Mucosa of stomach (tissue), 1 donor: ENCODE results near the gene PDK2.
"Not testable (repeated sequence)": the region's sequence is repeated elsewhere in the genome, so short reads cannot be mapped to it uniquely, and the experiment has no call there.

ENCODE experiments used
- H3K27me3 ChIP-seq: one replicate; pipeline ENCODE4 v1.7.0; 2013; ENCODE audit warnings: mild to moderate bottlenecking, low read length; ENCODE audit not compliant: control insufficient read depth, insufficient read depth
- H3K36me3 ChIP-seq: one replicate; pipeline ENCODE4 v1.7.0; 2013; ENCODE audit warnings: low read length; ENCODE audit not compliant: control insufficient read depth, insufficient read depth
- H3K4me1 ChIP-seq: one replicate; pipeline ENCODE4 v1.7.0; 2013; ENCODE audit warnings: mild to moderate bottlenecking, low read length; ENCODE audit not compliant: control insufficient read depth, insufficient read depth
- H3K4me3 ChIP-seq: one replicate; pipeline ENCODE4 v1.7.0; 2013; ENCODE audit warnings: low read length
- H3K9ac ChIP-seq: one replicate; pipeline ENCODE4 v1.7.0; 2013; ENCODE audit warnings: mild to moderate bottlenecking, low read length, moderate library complexity
- H3K9me3 ChIP-seq: one replicate; pipeline ENCODE4 v1.7.0; 2013; ENCODE audit warnings: mild to moderate bottlenecking, low read length, moderate library complexity; ENCODE audit not compliant: control insufficient read depth
- donor health status: Pancreatic carcinoma.

PDK2 gene

GRCh38 chr17:50060951-50061712 lies 34.0 kb upstream of the PDK2 start:
- Histone ChIP-seq H3K36me3 (no peaks in the 10 kb centered on the region), H3K4me3 (no peak overlapping the region), H3K9me3 (no peaks in the 10 kb centered on the region), H3K27me3 (no peaks in the 10 kb centered on the region), H3K9ac (peak overlapping the region; percentile 7), H3K4me1 (peaks cover 73% of the 10 kb centered on the region)

DNA sequence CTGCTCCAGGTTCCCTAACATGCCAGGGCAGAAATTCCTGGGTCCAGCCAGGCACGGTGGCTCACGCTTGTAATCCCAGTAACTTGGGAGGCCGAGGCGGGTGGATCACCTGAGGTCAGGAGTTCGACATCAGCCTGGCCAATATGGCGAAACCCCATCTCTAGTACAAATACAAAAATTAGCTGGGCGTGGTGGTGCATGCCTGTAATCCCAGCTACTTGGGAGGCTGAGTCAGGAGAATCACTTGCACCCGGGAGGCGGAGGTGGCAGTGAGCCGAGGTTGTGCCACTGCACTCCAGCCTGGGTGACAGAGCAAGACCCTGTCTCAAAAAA lies 33.5 kb upstream of the PDK2 start:
- peak overlapping the region; percentile 7 for H3K9ac ChIP-seq
- H3K9me3 ChIP-seq, H3K27me3 ChIP-seq, H3K36me3 ChIP-seq, H3K4me3 ChIP-seq: not testable (repeated sequence)
- H3K4me1 ChIP-seq, result peaks cover 73% of the 10 kb centered on the region

- Histone ChIP-seq H3K27me3 (no peaks in the 10 kb centered on the region), H3K4me3 (no peak overlapping the region), H3K36me3 (no peaks in the 10 kb centered on the region), H3K9me3 (no peaks in the 10 kb centered on the region), H3K4me1 (peaks cover 67% of the 10 kb centered on the region), H3K9ac (peak overlapping the region; percentile 36)
These were observed 32.6 kb upstream of the PDK2 start for GRCh38 chr17:50062293-50063243.

- Histone ChIP-seq H3K4me1 (peaks cover 56% of the 10 kb centered on the region), H3K9me3 (no peaks in the 10 kb centered on the region), H3K4me3 (no peak overlapping the region), H3K9ac (no peak overlapping the region), H3K36me3 (no peaks in the 10 kb centered on the region), H3K27me3 (no peaks in the 10 kb centered on the region)
These were observed 31.4 kb upstream of the PDK2 start for GRCh38 chr17:50063561-50064252.

GRCh38 chr17:50064253-50065001 lies 30.7 kb upstream of the PDK2 start:
- Histone ChIP-seq H3K4me1 (peaks cover 49% of the 10 kb centered on the region), H3K36me3 (no peaks in the 10 kb centered on the region), H3K27me3 (no peaks in the 10 kb centered on the region), H3K9me3 (no peaks in the 10 kb centered on the region), H3K4me3 (no peak overlapping the region), H3K9ac (peak overlapping the region; percentile 19)

- H3K4me1 ChIP-seq, result peaks cover 43% of the 10 kb centered on the region
- no peak overlapping the region for H3K9ac ChIP-seq
- no peaks in the 10 kb centered on the region for H3K36me3 ChIP-seq
- no peak overlapping the region for H3K4me3 ChIP-seq
- H3K27me3 ChIP-seq, result no peaks in the 10 kb centered on the region
- H3K9me3 ChIP-seq, result no peaks in the 10 kb centered on the region
These were observed 30.1 kb upstream of the PDK2 start for GRCh38 chr17:50065056-50065455.

- Histone ChIP-seq H3K4me1 (peaks cover 23% of the 10 kb centered on the region), H3K9ac (no peak overlapping the region), H3K36me3 (no peaks in the 10 kb centered on the region), H3K9me3 (no peaks in the 10 kb centered on the region), H3K4me3 (no peak overlapping the region), H3K27me3 (no peaks in the 10 kb centered on the region)
These were observed 28.2 kb upstream of the PDK2 start for GRCh38 chr17:50066995-50067394.

- H3K9ac ChIP-seq, result no peak overlapping the region
- H3K27me3 ChIP-seq, result no peaks in the 10 kb centered on the region
- H3K9me3 ChIP-seq, result no peaks in the 10 kb centered on the region
- H3K36me3 ChIP-seq, result peaks cover 6% of the 10 kb centered on the region
- peaks cover 13% of the 10 kb centered on the region for H3K4me1 ChIP-seq
- H3K4me3 ChIP-seq, result no peak overlapping the region
These were observed 27.2 kb upstream of the PDK2 start for GRCh38 chr17:50067996-50068395.

DNA sequence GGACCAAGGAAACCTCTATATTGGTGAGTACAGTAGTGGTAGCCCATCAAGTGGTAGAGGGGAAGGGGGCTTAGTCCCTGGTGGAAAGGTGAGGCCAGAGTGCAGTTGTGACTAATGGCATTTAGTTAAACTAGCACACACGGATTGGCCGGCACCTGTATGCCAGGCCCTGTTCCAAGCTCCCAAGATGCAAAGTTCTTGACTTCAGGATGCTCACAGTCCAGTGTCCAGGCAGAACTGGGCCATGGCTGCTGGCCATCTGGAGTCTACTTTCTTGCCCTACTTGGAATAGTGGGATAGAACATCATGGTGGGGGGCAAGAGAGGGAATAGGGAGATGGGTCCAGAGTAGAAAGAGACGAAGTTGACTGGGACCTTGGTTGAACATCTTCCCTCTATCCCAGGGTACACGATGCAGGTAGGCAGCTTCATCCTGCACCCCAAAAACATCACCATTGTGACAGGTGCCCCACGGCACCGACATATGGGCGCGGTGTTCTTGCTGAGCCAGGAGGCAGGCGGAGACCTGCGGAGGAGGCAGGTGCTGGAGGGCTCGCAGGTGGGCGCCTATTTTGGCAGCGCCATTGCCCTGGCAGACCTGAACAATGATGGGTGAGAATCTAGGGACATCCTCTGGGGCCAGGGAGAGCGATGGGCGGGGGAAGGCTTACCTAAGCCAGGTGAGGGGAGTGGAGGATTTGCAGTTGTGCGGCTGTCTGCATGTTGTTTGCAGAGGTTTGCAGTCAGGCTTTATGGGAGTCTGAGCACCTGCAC lies 24.1 kb upstream of the PDK2 start:
- Histone ChIP-seq H3K4me3 (no peak overlapping the region), H3K36me3 (peaks cover 13% of the 10 kb centered on the region), H3K9me3 (no peaks in the 10 kb centered on the region), H3K9ac (no peak overlapping the region), H3K4me1 (no peaks in the 10 kb centered on the region), H3K27me3 (no peaks in the 10 kb centered on the region)

- Histone ChIP-seq H3K36me3 (peaks cover 13% of the 10 kb centered on the region), H3K9me3 (no peaks in the 10 kb centered on the region), H3K4me1 (no peaks in the 10 kb centered on the region), H3K4me3 (no peak overlapping the region), H3K9ac (no peak overlapping the region), H3K27me3 (no peaks in the 10 kb centered on the region)
These were observed 23.5 kb upstream of the PDK2 start for GRCh38 chr17:50071692-50072091.

- Histone ChIP-seq H3K4me1 (no peaks in the 10 kb centered on the region), H3K4me3 (no peak overlapping the region), H3K9me3 (no peaks in the 10 kb centered on the region), H3K9ac (no peak overlapping the region), H3K27me3 (no peaks in the 10 kb centered on the region), H3K36me3 (peaks cover 15% of the 10 kb centered on the region)
These were observed 23.0 kb upstream of the PDK2 start for GRCh38 chr17:50072130-50072529.
